Subcutaneous preadipocyte (primary cell): ENCODE data around the gene OAS3. TPM values are rescaled to one million over a fixed set of nuclear protein-coding genes. Genes with fewer than 3 reads are reported as not detected.

Experiments
- total RNA-seq: library from RNA; depleted of rRNA; stranded (reverse); fragments of >200 nt; gene quantifications from 2 replicates; pipeline ENCODE4 v1.2.3, GENCODE V29; 2012

The OAS3 gene, protein sequence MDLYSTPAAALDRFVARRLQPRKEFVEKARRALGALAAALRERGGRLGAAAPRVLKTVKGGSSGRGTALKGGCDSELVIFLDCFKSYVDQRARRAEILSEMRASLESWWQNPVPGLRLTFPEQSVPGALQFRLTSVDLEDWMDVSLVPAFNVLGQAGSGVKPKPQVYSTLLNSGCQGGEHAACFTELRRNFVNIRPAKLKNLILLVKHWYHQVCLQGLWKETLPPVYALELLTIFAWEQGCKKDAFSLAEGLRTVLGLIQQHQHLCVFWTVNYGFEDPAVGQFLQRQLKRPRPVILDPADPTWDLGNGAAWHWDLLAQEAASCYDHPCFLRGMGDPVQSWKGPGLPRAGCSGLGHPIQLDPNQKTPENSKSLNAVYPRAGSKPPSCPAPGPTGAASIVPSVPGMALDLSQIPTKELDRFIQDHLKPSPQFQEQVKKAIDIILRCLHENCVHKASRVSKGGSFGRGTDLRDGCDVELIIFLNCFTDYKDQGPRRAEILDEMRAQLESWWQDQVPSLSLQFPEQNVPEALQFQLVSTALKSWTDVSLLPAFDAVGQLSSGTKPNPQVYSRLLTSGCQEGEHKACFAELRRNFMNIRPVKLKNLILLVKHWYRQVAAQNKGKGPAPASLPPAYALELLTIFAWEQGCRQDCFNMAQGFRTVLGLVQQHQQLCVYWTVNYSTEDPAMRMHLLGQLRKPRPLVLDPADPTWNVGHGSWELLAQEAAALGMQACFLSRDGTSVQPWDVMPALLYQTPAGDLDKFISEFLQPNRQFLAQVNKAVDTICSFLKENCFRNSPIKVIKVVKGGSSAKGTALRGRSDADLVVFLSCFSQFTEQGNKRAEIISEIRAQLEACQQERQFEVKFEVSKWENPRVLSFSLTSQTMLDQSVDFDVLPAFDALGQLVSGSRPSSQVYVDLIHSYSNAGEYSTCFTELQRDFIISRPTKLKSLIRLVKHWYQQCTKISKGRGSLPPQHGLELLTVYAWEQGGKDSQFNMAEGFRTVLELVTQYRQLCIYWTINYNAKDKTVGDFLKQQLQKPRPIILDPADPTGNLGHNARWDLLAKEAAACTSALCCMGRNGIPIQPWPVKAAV
- total RNA-seq: 7.0 and 15.4 TPM in 2 replicates

DNA sequence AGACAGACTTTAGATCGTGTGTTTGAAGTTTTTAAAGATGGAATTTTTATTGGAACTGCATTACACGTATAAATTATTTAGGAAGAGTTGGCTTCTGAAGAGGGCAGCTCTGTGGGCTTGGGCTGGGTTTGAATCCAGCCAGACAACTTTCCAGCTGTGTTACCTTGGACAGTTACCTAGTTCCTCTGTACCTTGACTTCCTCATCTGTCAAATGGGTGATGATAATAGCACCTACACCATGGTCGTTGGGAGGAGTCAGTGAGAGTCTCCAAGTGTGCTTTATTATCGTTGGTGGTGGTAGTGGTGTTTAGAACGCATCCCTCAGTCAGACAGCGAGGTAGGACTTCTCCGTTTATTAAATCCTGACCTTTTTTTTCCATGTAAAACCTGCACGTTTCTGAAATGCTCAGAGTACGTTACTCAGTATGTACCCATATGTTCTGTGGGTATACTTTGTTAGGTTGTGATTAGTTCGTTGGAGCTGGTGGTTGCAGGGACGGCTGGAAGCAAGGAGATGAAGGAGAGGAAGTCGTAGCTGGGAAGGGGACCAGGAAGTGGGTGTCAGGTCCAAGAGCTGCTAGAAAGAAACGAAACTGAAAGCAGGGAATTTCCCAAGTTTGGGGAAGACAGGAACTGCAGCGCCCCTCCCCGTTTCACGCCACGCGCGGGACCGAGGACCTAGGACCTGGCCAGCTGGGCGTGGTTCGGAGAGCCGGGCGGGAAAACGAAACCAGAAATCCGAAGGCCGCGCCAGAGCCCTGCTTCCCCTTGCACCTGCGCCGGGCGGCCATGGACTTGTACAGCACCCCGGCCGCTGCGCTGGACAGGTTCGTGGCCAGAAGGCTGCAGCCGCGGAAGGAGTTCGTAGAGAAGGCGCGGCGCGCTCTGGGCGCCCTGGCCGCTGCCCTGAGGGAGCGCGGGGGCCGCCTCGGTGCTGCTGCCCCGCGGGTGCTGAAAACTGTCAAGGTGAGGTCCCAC lies at the start of gene OAS3:
Gene OAS3 (plus strand): TSS at position 734 of the 979 bp plus-strand sequence. CDS start 57 bp downstream, at position 791.

DNA sequence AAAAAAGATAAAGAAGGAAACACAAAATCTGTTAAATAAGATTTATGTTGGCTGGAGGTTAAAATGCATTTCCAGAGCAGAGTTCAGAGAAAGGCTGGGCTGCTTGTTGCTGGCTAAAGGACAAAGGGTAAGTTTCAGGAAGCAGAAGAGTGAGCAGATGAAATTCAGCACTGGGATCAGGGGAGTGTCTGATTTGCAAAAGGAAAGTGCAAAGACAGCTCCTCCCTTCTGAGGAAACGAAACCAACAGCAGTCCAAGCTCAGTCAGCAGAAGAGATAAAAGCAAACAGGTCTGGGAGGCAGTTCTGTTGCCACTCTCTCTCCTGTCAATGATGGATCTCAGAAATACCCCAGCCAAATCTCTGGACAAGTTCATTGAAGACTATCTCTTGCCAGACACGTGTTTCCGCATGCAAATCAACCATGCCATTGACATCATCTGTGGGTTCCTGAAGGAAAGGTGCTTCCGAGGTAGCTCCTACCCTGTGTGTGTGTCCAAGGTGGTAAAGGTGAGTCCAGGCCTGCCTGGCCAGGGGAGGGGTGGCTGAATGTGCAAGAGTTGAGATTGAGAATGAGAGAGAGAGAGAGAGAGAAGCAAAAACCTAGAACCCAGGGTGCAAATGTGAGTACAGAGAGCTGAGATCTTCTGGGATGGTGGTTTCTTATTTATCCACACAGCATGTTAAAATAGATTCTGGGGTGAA lies 31.4 kb upstream of the OAS3 start, which contains the start of gene OAS1:
Gene OAS1 (plus strand): TSS at position 251 of the 703 bp plus-strand sequence. CDS start 78 bp downstream, at position 329.

DNA sequence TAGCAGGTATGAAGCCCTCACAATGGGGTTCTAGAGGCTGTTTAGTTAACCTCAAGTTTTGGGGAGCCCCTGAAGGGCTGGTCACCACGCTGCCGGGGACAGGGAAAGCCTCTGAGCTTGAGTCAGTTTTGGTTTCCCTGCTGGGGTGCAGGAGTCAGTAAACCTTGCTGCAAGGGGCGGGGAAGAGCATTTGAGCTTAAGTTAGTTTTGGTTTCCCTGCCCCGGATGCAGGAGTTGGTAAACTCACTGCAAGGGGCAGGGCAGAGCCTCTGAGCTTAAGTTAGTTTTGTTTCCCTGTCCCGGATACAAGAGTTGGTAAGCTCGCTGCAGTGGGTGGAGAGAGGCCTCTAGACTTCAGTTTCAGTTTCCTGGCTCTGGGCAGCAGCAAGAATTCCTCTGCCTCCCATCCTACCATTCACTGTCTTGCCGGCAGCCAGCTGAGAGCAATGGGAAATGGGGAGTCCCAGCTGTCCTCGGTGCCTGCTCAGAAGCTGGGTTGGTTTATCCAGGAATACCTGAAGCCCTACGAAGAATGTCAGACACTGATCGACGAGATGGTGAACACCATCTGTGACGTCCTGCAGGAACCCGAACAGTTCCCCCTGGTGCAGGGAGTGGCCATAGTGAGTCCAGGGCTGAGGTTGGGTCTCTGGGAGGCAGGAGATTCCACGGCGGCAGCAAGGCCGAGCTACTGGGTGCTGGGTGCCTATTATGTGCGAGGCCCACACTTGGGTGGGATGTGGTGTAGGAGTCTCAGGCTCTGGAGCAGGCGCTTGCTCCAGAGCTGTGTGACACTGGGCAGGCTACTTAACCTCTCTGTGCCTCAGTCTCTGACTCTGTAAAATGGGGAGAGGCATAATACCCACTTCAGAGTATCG lies 40.1 kb downstream of the OAS3 start, which contains the start of gene OAS2:
Gene OAS2 (plus strand): TSS at position 357 of the 878 bp plus-strand sequence. CDS start 90 bp downstream, at position 447.

Other genes starting within 250 kb of the OAS3 start
- not detected in 2 replicates for gene RPH3A, start 146.7 kb upstream of the OAS3 start, total RNA-seq
- 2.5 and 4.4 TPM in 2 replicates for gene OAS1, start 31.5 kb upstream of the OAS3 start, total RNA-seq
- 6.2 and 7.0 TPM in 2 replicates for gene OAS2, start 40.0 kb downstream of the OAS3 start, total RNA-seq
- gene DTX1, start 118.3 kb downstream of the OAS3 start, total RNA-seq: 0.20 and 0.73 TPM in 2 replicates
- gene RASAL1, start 197.3 kb downstream of the OAS3 start, total RNA-seq: not detected in 2 replicates
- gene CFAP73, start 211.2 kb downstream of the OAS3 start, total RNA-seq: not detected in 2 replicates
- 47.0 and 61.0 TPM in 2 replicates for gene DDX54, start 247.0 kb downstream of the OAS3 start, total RNA-seq
- 18.0 and 18.6 TPM in 2 replicates for gene RITA1, start 247.2 kb downstream of the OAS3 start, total RNA-seq